Measurements from ENCODE around the gene LDHD. TPM values are rescaled to one million over a fixed set of nuclear protein-coding genes. Genes with fewer than 3 reads are reported as not detected.

The LDHD gene
- total and polyA plus RNA-seq, 9 of the 15 experiments (the other 6 are each of a cell fraction or from before 2014, with no cell fraction given): 0.19 to 0.86 (median 0.54) TPM; not detected in 3

DNA sequence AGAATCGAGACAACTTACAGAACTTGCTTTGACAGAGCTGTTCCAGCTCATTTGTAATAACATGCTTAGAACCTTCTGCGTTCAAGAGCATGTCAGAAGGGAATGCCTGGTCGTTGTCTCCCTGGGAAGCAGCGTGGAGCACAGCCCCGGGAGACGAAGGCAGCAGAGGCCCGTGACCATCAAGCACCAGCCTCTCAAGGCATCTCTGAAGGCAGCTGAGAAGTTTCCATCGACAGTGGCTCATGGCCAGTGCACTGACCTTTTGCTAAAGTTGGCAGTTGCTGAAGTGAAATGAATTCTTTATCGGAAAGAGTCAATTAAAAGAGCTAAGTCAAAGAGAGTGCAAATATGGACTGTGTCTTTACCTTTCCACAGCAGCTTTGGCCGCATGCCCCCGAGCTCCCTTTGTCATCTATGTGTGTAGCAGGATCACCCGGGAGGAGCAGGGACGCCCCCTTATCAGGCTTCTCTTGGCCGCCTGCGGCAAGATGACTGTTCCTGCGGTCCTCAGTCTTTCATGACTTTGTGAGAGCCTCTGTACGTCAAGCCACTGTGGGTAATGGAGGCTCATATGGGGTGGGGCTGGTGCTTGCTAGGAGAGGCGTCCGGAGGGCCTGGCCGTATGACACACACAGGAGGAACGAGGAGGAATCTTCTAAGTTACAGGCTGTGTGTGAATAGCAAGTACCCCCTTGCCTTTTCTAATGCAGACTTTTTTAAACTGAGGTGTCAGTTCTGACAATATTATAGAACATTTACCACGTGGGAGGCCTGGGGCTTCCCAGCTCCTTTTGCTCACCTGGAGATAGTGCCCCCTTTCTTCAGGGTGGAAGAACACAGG, 54.2 kb downstream of the LDHD start (continued):
- TF ChIP-seq, protein P1, sequence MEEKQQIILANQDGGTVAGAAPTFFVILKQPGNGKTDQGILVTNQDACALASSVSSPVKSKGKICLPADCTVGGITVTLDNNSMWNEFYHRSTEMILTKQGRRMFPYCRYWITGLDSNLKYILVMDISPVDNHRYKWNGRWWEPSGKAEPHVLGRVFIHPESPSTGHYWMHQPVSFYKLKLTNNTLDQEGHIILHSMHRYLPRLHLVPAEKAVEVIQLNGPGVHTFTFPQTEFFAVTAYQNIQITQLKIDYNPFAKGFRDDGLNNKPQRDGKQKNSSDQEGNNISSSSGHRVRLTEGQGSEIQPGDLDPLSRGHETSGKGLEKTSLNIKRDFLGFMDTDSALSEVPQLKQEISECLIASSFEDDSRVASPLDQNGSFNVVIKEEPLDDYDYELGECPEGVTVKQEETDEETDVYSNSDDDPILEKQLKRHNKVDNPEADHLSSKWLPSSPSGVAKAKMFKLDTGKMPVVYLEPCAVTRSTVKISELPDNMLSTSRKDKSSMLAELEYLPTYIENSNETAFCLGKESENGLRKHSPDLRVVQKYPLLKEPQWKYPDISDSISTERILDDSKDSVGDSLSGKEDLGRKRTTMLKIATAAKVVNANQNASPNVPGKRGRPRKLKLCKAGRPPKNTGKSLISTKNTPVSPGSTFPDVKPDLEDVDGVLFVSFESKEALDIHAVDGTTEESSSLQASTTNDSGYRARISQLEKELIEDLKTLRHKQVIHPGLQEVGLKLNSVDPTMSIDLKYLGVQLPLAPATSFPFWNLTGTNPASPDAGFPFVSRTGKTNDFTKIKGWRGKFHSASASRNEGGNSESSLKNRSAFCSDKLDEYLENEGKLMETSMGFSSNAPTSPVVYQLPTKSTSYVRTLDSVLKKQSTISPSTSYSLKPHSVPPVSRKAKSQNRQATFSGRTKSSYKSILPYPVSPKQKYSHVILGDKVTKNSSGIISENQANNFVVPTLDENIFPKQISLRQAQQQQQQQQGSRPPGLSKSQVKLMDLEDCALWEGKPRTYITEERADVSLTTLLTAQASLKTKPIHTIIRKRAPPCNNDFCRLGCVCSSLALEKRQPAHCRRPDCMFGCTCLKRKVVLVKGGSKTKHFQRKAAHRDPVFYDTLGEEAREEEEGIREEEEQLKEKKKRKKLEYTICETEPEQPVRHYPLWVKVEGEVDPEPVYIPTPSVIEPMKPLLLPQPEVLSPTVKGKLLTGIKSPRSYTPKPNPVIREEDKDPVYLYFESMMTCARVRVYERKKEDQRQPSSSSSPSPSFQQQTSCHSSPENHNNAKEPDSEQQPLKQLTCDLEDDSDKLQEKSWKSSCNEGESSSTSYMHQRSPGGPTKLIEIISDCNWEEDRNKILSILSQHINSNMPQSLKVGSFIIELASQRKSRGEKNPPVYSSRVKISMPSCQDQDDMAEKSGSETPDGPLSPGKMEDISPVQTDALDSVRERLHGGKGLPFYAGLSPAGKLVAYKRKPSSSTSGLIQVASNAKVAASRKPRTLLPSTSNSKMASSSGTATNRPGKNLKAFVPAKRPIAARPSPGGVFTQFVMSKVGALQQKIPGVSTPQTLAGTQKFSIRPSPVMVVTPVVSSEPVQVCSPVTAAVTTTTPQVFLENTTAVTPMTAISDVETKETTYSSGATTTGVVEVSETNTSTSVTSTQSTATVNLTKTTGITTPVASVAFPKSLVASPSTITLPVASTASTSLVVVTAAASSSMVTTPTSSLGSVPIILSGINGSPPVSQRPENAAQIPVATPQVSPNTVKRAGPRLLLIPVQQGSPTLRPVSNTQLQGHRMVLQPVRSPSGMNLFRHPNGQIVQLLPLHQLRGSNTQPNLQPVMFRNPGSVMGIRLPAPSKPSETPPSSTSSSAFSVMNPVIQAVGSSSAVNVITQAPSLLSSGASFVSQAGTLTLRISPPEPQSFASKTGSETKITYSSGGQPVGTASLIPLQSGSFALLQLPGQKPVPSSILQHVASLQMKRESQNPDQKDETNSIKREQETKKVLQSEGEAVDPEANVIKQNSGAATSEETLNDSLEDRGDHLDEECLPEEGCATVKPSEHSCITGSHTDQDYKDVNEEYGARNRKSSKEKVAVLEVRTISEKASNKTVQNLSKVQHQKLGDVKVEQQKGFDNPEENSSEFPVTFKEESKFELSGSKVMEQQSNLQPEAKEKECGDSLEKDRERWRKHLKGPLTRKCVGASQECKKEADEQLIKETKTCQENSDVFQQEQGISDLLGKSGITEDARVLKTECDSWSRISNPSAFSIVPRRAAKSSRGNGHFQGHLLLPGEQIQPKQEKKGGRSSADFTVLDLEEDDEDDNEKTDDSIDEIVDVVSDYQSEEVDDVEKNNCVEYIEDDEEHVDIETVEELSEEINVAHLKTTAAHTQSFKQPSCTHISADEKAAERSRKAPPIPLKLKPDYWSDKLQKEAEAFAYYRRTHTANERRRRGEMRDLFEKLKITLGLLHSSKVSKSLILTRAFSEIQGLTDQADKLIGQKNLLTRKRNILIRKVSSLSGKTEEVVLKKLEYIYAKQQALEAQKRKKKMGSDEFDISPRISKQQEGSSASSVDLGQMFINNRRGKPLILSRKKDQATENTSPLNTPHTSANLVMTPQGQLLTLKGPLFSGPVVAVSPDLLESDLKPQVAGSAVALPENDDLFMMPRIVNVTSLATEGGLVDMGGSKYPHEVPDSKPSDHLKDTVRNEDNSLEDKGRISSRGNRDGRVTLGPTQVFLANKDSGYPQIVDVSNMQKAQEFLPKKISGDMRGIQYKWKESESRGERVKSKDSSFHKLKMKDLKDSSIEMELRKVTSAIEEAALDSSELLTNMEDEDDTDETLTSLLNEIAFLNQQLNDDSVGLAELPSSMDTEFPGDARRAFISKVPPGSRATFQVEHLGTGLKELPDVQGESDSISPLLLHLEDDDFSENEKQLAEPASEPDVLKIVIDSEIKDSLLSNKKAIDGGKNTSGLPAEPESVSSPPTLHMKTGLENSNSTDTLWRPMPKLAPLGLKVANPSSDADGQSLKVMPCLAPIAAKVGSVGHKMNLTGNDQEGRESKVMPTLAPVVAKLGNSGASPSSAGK (IDR thresholded peaks at IDR 0.05): peak; percentile 75
- TF ChIP-seq NFIX (CRISPR knock-in tag; IDR thresholded peaks at IDR 0.05; ENCODE audit: low read depth) (no peak), YBX1 (IDR thresholded peaks at IDR 0.05) (no peak), LARP7 (IDR thresholded peaks at IDR 0.05) (no peak), SOX6 (IDR thresholded peaks at IDR 0.05) (no peak), NRF1 (conservative IDR thresholded peaks at IDR 0.05 in 1 of 2, IDR thresholded peaks at IDR 0.05 in 1 of 2) (0 out of 4 replicates have a peak, but pooled peaks of 1 of the 2 experiments have one; percentile 28), ZNF644 (tag; IDR thresholded peaks at IDR 0.05; ENCODE audit: low read depth) (no peak)
- TF ChIP-seq, protein P2, sequence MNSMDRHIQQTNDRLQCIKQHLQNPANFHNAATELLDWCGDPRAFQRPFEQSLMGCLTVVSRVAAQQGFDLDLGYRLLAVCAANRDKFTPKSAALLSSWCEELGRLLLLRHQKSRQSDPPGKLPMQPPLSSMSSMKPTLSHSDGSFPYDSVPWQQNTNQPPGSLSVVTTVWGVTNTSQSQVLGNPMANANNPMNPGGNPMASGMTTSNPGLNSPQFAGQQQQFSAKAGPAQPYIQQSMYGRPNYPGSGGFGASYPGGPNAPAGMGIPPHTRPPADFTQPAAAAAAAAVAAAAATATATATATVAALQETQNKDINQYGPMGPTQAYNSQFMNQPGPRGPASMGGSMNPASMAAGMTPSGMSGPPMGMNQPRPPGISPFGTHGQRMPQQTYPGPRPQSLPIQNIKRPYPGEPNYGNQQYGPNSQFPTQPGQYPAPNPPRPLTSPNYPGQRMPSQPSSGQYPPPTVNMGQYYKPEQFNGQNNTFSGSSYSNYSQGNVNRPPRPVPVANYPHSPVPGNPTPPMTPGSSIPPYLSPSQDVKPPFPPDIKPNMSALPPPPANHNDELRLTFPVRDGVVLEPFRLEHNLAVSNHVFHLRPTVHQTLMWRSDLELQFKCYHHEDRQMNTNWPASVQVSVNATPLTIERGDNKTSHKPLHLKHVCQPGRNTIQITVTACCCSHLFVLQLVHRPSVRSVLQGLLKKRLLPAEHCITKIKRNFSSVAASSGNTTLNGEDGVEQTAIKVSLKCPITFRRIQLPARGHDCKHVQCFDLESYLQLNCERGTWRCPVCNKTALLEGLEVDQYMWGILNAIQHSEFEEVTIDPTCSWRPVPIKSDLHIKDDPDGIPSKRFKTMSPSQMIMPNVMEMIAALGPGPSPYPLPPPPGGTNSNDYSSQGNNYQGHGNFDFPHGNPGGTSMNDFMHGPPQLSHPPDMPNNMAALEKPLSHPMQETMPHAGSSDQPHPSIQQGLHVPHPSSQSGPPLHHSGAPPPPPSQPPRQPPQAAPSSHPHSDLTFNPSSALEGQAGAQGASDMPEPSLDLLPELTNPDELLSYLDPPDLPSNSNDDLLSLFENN (IDR thresholded peaks at IDR 0.05; ENCODE audit: low read depth in 2 of 2, low read length in 2 of 2): 0 out of 4 replicates have a peak, but pooled peaks of 1 of the 2 experiments have one; percentile 11
